DOHH2 (cell line): ENCODE data around the gene BCL2L11.

Source experiments
- CTCF ChIP-seq: fragments of 200-600 bp; sonication (generic); IDR thresholded peaks from one replicate; pipeline ENCODE4 v1.5.1; 2014; ENCODE audit warnings: antibody characterized with exemption, mild to moderate bottlenecking, low read depth, low read length; ENCODE audit not compliant: poor library complexity, severe bottlenecking
- EZH2phosphoT487 ChIP-seq: fragments of 200-600 bp; sonication (generic); IDR thresholded peaks from 2 replicates; pipeline ENCODE4 v1.6.1; 2017; ENCODE audit warnings: borderline replicate concordance, mild to moderate bottlenecking, antibody characterized with exemption, low read length, moderate library complexity, mixed read lengths

- TF ChIP-seq CTCF (no peak), EZH2phosphoT487 (no peak)
Observed at GRCh38 chr2:111173338-111173737, 52.6 kb downstream of the BCL2L11 start.
